Stimulated activated CD8-positive, alpha-beta memory T cell treated with anti-CD3 and anti-CD28 coated beads, Interleukin-12 subunit alpha, Interleukin-12 subunit beta, amount 100 ng/mL, for 24 hours (primary cell): ENCODE results near the gene NPTX1.

Experiments used
- DNase-seq: peaks from one replicate; pipeline ENCODE4 v3.0.0-alpha.2; 2020; ENCODE audit errors: extremely low read depth

Gene NPTX1

GRCh38 chr17:80426671-80427326 lies 49.6 kb downstream of the NPTX1 start:
- peak; percentile 59 for DNase-seq

- no peak for DNase-seq
Measured at GRCh38 chr17:80425835-80426426, 50.5 kb downstream of the NPTX1 start.

GRCh38 chr17:80424878-80425765 lies 51.3 kb downstream of the NPTX1 start:
- no peak for DNase-seq

GRCh38 chr17:80424261-80424660 lies 52.1 kb downstream of the NPTX1 start:
- DNase-seq: no peak

- no peak for DNase-seq
Measured at GRCh38 chr17:80423536-80424225, 52.7 kb downstream of the NPTX1 start.

GRCh38 chr17:80422981-80423380 lies 53.4 kb downstream of the NPTX1 start:
- no peak for DNase-seq

- no peak for DNase-seq
Measured at GRCh38 chr17:80422276-80422675, 54.1 kb downstream of the NPTX1 start.

- no peak for DNase-seq
Measured at GRCh38 chr17:80421381-80422090, 54.9 kb downstream of the NPTX1 start.

- DNase-seq: no peak
Measured at GRCh38 chr17:80419255-80419654, 57.2 kb downstream of the NPTX1 start.

GRCh38 chr17:80418589-80418988 lies 57.8 kb downstream of the NPTX1 start:
- no peak for DNase-seq
